Measurements from ENCODE around the gene SEZ6L. TPM values are rescaled to one million over a fixed set of nuclear protein-coding genes. Genes with fewer than 3 reads are reported as not detected.

Gene SEZ6L
- total RNA-seq, 1 experiment from 2014 or later, result 0.13 TPM

DNA sequence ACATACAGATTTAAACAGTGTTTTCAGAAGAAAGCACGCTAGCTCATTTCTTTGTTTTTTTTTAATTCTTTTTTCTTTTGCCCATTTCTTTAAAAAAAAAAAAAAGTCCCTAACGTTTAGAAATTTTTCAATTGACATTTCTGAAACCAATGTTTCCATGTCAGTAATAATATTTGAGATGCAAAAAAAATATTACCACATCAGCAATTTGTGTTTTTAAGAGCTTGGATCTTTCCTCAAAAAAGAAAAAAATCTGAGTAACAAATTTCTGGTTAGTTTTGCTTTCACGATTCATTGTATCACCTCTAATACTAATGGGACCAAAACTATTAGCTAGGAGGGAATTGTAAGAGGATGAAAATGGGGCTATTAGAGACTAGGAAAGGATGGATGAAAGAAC, 219.9 kb downstream of the SEZ6L start:
- H3K9me3 Mint-ChIP-seq, result peaks cover 0 to 2% of the 10 kb centered on the region in 2 experiments; a peak in 3 of 5 replicates
- Histone ChIP-seq H2BK120ac (ENCODE audit: low read depth, low read length, poor library complexity, severe bottlenecking) (no peak overlapping the region), H2BK12ac (ENCODE audit: insufficient read length, low read depth, low read length) (no peak overlapping the region), H4K8ac (replicated peaks; ENCODE audit: insufficient read length, low read depth, low read length) (no peak overlapping the region), H4K91ac (ENCODE audit: insufficient read length, low read depth, low read length) (no peak overlapping the region), H3K14ac (ENCODE audit: insufficient read depth, low read length) (no peak overlapping the region), H3T11ph (ENCODE audit: low read length) (no peak overlapping the region), H3K27me3 (ENCODE audit: insufficient read depth, low read length) (no peaks in the 10 kb centered on the region), H4K20me1 (ENCODE audit: control insufficient read depth, insufficient read depth, insufficient read length) (no peaks in the 10 kb centered on the region), H2BK20ac (ENCODE audit: low read depth, low read length, poor library complexity, severe bottlenecking) (no peak overlapping the region), H3K79me2 (ENCODE audit: insufficient read depth, low read length) (no peaks in the 10 kb centered on the region), H2BK15ac (ENCODE audit: low read depth, low read length) (no peak overlapping the region), H3K4me2 (ENCODE audit: insufficient read depth, insufficient read length, low read length) (no peak overlapping the region), H3K9ac (ENCODE audit: extremely low read depth, insufficient read length, low read length) (no peak overlapping the region), H3K4ac (ENCODE audit: low read depth, low read length) (no peak overlapping the region), H3K27ac (ENCODE audit: insufficient read length, low read depth, low read length) (no peak overlapping the region), H2AFZ (ENCODE audit: low read length) (no peak overlapping the region), H3K79me1 (ENCODE audit: insufficient read depth, low read depth, low read length, poor library complexity, severe bottlenecking) (no peaks in the 10 kb centered on the region), H3K4me1 (ENCODE audit: insufficient read depth, low read length) (no peaks in the 10 kb centered on the region), H2BK5ac (ENCODE audit: insufficient read length, low read length) (no peak overlapping the region), H3K23ac (ENCODE audit: insufficient read length, low read depth, low read length) (no peak overlapping the region), H4K5ac (ENCODE audit: insufficient read length, low read depth, low read length) (no peak overlapping the region), H3K56ac (ENCODE audit: insufficient read length, low read depth, low read length) (no peak overlapping the region), H3K18ac (ENCODE audit: insufficient read length, low read depth, low read length) (no peak overlapping the region), H3K23me2 (ENCODE audit: insufficient read length, low read depth, low read length, poor library complexity, severe bottlenecking) (no peaks in the 10 kb centered on the region), H3K9me3 (ENCODE audit: control insufficient read depth, low read depth, low read length) (no peaks in the 10 kb centered on the region), H2AK5ac (ENCODE audit: insufficient read length, low read length) (no peak overlapping the region)
- no peak overlapping the region for H3K4me3 Mint-ChIP-seq
- no peaks in the 10 kb centered on the region; the same call in 1 of the 2 replicates for H3K27me3 Mint-ChIP-seq (ENCODE audit: low read depth)
- no peak overlapping the region for H3K27ac Mint-ChIP-seq
- TF ChIP-seq, protein P1, sequence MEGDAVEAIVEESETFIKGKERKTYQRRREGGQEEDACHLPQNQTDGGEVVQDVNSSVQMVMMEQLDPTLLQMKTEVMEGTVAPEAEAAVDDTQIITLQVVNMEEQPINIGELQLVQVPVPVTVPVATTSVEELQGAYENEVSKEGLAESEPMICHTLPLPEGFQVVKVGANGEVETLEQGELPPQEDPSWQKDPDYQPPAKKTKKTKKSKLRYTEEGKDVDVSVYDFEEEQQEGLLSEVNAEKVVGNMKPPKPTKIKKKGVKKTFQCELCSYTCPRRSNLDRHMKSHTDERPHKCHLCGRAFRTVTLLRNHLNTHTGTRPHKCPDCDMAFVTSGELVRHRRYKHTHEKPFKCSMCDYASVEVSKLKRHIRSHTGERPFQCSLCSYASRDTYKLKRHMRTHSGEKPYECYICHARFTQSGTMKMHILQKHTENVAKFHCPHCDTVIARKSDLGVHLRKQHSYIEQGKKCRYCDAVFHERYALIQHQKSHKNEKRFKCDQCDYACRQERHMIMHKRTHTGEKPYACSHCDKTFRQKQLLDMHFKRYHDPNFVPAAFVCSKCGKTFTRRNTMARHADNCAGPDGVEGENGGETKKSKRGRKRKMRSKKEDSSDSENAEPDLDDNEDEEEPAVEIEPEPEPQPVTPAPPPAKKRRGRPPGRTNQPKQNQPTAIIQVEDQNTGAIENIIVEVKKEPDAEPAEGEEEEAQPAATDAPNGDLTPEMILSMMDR (conservative IDR thresholded peaks at IDR 0.05), result no peak
- peaks cover 9 to 10% of the 10 kb centered on the region in 2 experiments; a peak in 3 of 4 replicates for H3K4me1 Mint-ChIP-seq
- no CpG with 5 or more reads among the region's 3 CpGs for WGBS (ENCODE audit: extremely low coverage, insufficient read length, low lambda C conversion rate)
- no peaks in the 10 kb centered on the region; a peak in 1 of 7 replicates for H3K36me3 Mint-ChIP-seq (ENCODE audit: insufficient read depth in 1 of 3, low read depth in 3 of 3)
- DNase-seq, result no peak
